Muscle of back (tissue), 11 donors: ENCODE measurements around the gene NKRF. TPM values are rescaled to one million over a fixed set of nuclear protein-coding genes. Genes with fewer than 3 reads are reported as not detected.

ENCODE experiments used
- DNase-seq, 3 donors: peaks; one replicate each; pipeline versions ENCODE4 v3.0.0 to v3.0.0-alpha.2; 2013
- polyA plus RNA-seq, 10 donors: library from polyadenylated mRNA; unstranded; fragments of 120-200 nt; gene quantifications; one replicate each; pipeline ENCODE4 v1.2.1, GENCODE V29; 2013; ENCODE audit not compliant: insufficient read length in 10 of 10

Gene NKRF
- polyA plus RNA-seq, 10 donors, result 6.2 to 10.0 (median 7.5) TPM

DNA sequence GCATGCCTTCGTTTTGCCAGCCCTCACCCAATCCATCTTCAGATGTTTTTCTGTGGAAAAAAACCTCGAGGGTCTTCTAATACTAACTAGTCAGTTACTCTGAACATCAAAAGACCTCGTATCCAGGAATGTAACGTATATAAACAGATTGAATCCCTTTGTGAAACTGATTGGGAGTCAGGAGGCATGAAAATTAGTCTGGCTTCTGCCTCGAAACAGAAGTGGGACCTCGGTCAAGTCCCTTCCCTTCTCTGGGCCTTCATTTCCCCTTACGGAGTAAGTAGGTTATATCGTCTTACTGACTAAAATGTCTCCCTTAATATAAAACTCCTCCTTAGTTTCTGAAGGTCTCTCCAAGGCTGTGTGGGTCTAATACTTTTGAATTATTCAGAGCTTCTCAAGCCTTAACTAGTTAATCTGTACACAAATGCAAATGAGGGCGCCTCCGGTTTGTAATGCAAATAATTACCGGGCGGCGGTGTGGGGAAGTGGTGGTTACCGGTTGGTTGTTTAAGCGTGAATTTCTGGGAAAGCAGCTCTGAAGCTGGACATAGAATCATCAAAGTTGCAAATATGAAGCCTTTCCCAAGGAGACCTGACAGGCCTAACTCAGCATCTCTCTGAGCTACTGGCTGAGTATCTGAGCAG, 11.4 kb upstream of the NKRF start:
- no peak for DNase-seq

DNA sequence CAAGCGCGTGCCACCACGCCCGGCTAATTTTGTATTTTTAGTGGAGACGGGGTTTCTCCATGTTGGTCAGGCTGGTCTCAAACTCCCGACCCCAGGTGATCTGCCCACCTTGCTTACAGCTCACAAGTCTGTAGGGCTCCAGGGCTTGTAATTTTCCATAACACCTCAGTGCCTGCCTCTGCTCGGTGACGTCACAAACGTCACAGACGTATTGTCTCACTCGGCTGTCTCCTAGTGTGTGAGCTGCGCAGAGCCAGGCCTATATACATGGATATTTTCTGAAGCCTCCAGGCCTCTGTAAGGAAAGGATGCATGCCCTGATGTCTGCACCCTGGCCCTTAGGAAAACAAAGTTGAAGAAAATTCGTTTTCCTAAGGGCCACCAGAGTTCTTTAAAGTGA, 8.6 kb upstream of the NKRF start:
- no peak for DNase-seq

DNA sequence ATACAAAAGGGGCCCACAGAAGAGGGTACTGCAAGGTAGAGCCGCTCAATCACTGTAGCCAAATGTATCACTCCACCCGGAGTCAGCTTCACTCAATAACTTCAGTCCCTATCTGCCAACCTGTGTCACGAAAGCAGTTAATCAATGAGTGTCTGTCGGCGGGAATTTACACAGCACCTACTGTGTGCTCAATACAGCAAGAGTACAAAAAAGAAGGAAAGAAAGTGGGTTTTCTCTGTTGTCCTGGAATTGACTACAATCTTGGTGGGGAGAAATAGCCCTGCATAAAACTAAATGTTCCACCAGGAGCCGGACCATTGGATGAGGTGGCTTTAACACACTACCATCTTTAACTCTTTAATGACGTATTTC, 780 bp upstream of the NKRF start:
- DNase-seq, result no peak

DNA sequence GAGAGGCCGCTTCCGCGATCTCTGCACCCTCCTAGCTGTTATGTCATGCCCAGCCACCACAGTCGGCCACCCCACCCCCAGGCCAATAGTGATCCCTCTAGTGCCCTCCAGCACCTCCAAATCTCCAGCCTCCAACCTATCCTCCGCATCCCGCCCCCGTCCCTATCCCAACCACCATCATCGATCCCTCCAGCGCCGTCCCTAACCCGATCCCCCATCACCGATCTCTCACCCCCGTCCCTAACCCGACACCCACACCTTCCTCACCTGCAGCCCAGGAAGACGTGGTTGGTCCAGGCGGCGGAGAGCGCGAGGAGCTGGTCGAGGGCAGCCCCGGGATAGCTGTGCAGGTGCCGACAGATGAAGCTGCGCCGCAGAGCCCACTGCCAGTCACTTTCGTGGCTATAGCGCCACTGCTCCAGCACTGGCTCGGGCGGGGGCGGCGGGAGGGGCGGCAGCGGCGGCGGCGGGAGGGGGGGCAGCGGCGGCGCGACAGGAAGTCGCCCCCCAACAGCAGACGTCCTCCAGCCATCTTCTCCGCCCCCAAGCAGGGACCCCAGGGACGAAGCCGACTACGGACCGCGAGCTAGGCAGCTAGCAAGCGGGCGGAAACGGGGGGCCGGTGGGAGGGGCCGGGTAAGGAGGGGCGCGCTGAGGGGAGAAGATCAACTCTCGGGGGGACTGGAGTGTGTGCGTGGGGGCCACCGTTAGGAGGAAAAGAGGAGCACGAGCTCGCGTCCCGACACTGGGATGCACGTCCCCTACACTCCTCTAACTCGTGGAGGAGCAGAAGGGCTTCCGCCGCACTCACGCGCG, 552 bp downstream of the NKRF start:
- DNase-seq, result peak in 2 of 3 donors; percentile 2 to 40

DNA sequence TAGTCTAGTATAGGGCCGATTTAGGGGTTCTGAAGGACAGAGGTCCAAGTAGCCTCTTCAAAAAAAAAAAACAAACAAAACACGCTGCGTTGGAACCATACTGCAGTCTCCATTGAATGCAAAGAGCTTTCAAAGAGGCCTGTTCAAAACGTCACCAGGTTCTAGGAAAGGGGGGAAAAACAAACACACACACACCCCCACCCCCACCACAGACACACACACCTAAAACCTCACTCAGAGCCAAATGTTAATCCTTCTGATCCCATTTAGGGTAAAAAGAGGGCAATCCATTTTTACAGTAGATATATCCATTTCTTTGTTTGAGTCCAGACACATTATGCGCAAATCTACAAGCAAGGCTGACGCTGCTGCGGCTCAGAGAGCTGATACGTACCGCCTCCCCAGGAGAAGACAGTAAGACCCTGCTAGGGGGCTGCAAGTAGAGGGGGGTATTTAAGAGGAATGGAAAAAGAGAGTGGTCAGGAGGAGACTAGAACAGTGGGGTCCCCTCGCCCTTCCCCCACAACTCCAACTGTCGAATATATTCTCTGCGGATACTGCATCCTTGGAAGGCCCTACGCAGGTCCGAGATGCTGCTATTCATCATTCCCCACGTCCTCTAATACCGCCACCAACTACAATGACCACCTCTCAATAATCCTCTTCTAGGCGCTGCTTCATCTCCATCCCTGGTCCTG, 1.3 kb downstream of the NKRF start:
- DNase-seq, result peak in 2 of 3 donors; percentile 10 to 28

DNA sequence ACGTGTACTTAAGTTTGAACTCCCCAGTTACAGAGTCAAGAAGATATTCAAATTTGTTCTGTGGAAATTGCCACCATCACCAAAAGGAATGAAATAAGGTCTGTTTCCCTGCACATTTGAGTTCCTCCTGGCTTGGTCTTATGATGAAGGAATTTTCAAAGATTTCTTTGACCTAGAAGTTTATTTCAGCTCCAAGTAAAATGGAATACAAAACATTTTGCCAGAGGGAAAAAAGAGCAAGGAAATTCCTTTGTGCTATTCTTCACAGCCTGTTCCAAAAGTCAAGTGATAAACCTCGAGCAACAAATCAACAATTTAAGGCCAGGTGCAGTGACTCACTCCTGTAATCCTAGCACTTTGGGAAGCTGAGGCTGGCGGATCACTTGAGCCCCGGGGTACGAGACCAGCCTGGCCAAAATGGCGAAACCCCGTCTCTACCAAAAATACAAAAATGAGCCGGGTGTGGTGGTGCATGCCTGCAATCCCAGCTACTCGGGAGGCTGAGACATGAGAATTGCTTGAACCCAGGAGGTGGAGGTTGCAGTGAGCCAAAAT, 3.4 kb downstream of the NKRF start:
- DNase-seq, result no peak

DNA sequence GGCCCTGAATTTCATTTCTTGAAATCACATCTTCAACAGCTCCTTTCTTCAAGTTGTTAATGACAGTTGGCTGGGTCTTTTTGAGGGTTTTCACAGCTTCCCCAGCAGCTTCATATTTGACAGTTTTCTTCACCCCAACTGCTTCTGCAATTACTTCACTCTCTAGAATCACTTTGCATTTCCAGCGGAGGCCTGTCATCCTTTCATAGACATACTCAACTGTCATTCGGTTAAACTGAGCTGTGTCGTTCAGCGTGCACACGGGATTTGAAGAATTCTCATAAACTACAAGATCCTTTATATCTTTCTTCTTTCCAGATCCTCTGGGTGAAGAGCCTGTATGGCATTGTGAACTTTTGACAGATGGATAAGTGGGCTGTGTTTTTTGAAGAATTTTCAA, 16.4 kb downstream of the NKRF start:
- DNase-seq, result no peak

DNA sequence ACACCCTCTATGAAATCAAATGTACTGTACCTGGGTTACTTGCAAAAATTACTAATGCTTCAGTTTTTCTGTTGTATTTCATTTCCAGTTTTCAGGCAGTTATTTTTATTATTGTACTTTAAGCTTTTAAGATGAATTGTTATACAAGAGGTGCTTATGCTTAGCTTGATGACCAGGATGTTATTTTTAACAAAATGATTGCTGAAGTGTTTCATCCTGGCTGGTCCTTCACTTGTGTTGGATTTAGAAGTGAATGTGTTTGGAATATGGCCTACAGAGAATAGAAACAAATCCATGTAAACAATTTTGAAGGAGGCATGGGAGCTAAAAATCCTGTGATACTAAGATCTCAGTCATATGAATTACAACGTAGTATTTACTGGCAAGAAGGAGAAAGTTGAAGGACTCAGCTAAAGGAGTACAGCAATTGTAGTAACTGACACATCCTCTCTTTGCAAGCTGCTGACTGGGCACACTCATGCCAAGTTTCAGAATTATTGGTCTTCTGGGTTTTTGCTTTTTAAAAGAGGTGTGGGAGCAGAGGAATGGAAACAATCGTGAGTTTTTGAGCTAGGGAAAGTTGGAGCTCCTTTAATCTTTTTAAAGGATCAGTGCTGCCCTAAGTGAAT, 22.7 kb downstream of the NKRF start:
- no peak for DNase-seq

DNA sequence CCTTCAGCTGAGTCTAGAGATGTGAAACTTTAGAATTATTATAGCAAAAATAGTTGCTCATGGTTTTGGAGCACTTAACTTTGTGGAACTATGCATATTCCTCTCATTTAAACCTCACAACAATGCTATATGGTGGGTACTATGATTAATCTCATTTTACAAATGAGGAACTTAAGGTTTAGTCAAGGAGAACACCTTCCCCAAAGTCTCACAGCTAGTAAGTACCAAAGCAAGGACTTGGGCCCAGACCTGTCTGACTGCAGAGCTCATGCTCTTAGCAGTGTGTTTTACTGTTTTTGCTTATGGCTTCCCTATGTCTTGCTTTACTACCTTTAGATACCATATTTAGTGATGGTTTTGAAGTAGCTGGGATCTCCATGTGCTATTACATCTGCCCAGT, 26.8 kb downstream of the NKRF start:
- DNase-seq, result no peak

DNA sequence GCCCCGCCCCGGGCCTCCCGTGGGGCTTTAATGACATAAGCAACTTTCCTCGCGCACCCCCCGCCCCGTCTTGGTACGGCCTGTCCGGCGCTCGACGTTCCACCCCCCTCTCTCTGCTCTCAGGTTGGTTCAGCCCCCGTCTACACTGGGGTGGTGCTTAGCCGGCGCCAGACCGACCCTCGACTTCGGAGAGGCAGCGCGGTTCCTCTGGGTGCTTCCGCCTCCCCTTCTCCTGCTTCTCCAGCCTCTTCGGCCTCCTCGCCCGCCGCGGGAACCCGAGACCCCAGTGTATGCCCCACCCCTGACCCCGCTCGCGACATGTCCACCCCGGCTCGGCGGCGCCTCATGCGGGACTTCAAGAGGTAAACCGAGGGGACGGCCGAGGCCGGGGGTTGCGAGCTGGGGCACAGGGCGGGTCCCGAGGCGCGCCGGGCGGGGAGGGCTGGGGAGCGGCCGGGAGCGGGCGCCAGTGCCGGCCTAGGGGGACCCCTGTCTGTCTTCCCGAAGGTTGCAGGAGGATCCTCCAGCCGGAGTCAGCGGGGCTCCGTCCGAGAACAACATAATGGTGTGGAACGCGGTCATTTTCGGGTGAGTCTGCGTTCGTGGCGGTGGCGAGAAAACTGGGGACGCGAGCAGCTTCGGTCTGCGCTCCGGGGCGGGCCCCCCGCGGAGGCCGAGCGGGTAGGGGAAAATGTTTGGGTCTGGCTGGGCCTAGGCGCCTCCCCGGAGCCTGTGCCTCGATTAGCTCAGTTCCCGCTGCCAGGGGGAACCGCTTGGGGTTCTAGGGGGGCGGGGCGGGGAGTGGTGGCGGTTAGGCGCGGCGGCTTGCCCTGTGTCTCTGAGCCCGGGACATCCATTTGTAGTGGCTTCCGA, 31.6 kb downstream of the NKRF start, which contains the start of gene UBE2A:
Gene UBE2A, plus strand, starts transcription at position 170 of the 873 bp plus-strand sequence. Its CDS starts 149 bp downstream, at position 319.
- DNase-seq, result peak; percentile 89 to 95 (median 92)

DNA sequence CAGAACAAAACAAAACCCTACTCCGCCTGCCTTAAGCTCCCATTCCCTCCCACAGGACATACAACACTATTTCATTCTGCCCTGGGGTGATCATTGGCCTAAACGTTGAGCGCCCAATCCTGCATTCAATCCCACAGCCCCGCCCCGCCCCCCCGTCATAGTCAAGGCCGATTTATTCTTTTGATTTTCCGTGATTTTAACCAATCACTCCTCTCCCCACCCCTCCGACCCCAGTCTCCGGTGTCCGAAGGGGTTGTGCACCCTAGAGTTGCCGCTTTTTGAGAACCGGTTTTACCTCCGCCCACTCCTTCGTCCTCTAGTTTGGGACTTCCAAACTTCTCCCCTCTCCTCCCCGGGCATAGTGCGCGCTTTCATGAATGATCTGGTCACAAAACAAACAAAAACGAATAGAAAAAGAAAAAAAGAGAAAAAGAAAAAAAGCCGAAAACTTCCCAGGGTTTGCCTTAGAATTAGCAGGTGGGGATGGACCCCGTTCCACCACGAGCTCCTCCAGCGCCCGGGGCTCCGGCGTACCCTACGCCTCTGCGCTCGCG, 32.3 kb downstream of the NKRF start:
- peak; percentile 4 to 82 (median 61) for DNase-seq

DNA sequence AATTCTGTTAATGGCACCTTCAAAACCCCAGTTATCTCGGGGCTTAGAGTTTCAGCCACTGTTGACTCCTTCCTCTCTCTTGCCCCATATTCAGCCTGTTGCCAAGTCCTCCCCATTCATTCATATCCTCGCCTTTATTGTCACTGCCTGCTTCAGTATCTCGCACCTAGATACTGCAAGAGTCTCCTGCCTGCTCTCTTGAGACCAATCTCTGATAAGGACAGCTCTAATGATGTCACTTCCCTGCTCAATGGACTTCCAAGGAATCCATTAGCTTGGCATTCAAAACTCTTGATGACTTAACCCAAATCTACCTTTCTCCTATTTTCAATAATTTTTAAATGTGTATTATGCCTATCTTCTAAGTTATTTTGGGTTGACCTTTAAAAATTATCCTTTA, 33.0 kb downstream of the NKRF start:
- no peak for DNase-seq

DNA sequence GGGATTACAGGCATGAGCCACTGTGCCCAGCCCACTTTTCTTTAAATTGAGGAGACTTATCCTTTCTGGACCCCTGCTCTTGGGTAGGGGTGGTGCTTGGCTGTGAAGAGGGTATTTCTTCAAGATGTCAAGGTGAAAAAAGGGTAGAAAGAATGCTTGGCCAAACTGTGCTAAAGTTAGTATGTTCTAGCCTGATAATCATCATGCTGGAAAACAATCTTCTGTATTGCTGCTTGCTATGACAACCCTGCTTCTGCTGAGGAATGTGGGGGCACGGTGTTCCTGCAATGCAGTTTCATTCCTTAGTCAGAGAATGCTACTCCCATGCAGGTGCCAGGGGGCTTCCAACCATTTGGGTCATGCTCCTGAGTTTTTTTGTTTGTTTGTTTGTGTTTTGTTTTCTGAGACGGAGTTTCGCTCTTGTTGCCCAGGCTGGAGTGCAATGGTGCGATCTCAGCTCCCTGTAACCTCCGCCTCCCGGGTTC, 35.8 kb downstream of the NKRF start:
- DNase-seq, result no peak

DNA sequence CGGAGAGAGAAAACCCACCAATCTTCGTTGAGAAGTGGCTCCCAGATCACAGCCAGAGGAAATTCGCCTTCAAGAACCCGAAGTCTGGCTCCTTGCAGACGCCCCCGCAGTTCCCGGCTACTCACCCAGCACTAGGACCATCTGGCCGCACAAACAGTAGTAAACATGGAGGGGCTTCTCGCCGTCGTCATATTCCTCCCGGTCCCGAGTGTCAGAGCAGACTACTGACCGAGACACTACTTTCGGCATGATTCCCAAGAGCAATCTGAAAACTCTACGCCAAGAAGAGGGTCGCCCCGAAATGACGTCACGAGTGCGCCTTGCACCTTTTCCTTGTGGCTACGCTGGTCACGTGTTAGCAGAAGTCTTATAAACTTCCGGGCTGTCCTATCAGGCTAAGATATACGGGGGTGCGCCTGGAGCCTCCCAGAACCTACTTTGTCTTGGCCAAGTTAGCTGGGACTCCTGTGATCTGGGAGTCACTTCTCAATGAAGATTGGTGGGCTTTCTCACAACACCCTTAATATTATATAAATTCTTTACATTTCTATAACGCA, 41.0 kb downstream of the NKRF start, which contains the start of gene STEEP1:
Gene STEEP1, minus strand, starts transcription at position 303 of the 557 bp plus-strand sequence. Its CDS starts 54 bp downstream, at position 249.
- peak; percentile 90 to 95 (median 91) for DNase-seq

DNA sequence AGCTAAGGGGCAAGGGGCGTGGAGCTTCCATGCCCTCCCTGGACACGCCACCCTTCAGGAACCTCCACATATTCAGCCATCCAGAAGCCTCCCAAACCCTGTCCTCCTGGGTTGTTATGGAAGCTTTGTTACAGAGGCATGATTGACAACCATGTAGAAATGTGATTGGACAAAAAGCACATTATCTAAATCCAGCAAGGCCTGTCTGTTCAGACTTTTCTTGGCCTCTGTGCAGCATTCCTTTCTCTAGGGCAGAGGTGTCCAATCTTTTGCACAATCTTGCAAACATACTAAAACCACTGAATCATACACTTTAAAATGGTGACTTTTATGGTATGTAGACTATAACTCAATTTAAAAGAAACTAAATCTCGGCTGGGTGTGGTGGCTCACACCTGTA, 53.7 kb downstream of the NKRF start:
- DNase-seq, result no peak

DNA sequence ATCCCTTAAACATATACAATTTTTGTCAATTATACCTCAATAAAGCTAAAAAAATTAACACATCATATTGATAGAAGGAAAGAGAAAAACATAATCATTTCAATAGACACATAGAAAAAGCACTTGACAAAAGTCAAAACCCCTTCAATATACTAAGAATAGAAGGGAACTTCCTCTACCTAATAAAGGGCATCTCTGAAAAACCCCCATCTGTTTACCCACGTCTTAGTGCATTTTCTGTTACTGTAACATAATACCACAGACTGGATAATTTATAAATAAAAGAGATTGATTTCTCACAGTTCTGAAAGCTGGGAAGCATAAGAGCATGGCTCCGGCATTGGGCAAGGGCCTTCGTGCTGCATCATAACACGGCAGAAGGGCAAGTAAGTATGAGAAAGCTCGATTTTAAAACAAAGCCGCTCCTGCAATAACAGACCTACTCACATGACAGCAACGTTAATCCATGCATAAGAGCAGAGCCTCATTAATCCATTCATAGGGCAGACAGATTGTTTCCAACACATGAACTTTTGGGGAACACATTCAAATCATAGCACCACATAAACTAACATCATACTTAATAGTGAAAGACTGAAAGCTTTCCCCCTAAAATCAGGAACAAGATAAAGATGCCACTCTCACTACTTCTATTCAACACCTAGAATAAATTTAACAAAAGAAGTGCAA, 56.8 kb downstream of the NKRF start:
- DNase-seq, result no peak

DNA sequence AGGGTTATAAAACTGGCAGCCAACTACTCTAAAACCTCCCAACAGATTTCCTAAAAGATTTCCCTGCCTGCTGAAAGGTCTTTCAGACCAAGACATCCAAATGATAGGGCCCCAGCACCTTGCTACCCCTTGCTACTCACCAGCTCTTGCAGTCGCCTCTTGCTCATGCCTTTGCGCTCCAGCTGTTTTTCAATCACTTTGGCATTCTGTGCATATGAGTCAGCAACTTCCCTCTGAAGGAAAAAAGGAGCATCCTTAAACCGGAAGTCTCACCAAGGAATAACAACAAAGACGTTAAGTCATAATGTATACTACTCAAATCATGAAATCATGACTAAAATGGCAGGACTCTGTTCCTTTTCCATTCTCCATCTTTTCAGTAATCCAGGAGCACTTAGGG, 65.0 kb downstream of the NKRF start:
- DNase-seq, result no peak

DNA sequence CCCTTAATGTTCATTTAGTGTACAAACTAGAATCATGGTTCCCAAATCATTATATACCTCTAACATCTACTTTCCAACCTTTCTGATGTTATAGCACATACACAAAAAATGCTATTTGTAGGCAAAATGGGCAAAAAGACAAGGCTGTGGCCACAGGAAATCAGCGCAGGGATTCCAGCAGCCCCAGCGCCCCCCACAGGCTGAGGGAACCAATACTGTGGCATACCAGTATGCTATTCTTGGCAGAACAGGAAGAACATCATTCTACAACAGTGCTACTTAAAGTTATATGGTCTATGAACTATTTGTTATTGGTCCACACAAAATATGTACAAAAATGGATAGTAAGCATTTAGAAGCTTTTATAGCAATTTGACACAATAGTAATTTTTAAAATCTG, 66.4 kb downstream of the NKRF start:
- DNase-seq, result no peak
